Left cardiac atrium (tissue), 4 donors: ENCODE data around the gene ANGPTL7. TPM values are rescaled to one million over a fixed set of nuclear protein-coding genes. Genes with fewer than 3 reads are reported as not detected.
"Not testable (repeated sequence)": the region's sequence is repeated elsewhere in the genome, so short reads cannot be mapped to it uniquely, and the experiment has no call there.

Source experiments
- ATAC-seq, 2 donors: fragments of 200-7000 bp; cut with Tn5 transposase; one replicate each; pipeline ENCODE4 v1.9.1; 2020; ENCODE audit warnings: mild to moderate bottlenecking in 2 of 2, moderate library complexity in 2 of 2
- DNase-seq: peaks from one replicate; pipeline ENCODE4 v3.0.0-alpha.2; 2020
- intact Hi-C, 2 donors: fragments of 100-400 bp; cut with DNase I; formaldehyde crosslinking; loops; one replicate each; pipeline versions ENCODE4 v1.14.1 to v1.15.1; 2022 to 2023
- long read RNA-seq: library from polyadenylated mRNA; unstranded; transcript quantifications from one replicate; pipeline ENCODE4 v2.0.0, GENCODE V29; 2021
- total RNA-seq, 2 donors: library from RNA; stranded (reverse); fragmentation: NEBNext Ultra II Directional; extraction: Animal tissue kit (Norgen Biotek cat#: 25700); gene quantifications; one replicate each; pipeline ENCODE4 v1.2.1, GENCODE V29; 2021
- donor health status: DM: no; HTN: yes; CAD: no.
- donor health status: DM: no; HTN: yes; CAD: no; lungs with severe emphysema.
- donor health status: DM: yes; HTN: yes; CAD: no.
- donor health status: Dilated cardiomyopathy.

Gene ANGPTL7
- total RNA-seq: 1 to 10 TPM in 1 of 2 donors, under 1 TPM in 1; 0.39 to 3.0 TPM
- long read RNA-seq: 0 reads

DNA sequence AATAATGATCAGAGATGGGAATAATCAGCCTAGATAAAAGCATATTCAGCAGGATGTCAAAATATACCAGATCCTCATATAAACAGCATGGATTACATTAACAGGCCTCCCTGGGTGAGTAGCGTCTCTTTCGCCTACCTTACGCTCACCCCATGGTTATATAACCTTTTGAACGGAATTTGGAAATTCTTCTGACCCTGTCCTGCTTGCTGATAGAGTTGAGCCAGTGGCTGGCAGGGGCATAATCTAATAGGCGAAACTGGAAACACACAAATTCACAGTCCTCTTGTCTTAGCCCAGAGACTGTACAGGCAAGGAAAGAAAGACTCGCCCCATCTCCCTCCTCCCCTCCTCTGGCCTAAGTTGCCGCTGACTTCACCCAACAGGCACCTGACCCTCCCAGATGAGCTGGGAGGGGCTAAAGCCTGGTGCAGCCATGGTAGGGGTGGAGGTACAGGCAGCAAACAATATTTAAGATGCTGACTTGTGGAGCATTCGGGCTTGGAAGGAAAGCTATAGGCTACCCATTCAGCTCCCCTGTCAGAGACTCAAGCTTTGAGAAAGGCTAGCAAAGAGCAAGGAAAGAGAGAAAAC lies at the start of gene ANGPTL7:
TSS of gene ANGPTL7 (plus strand) at position 498 of the 594 bp plus-strand sequence. CDS start 225 bp downstream, outside the sequence.
- DNase-seq (no peak), ATAC-seq (peak; percentile 77 to 91)
- intact Hi-C loops: no loop called here

DNA sequence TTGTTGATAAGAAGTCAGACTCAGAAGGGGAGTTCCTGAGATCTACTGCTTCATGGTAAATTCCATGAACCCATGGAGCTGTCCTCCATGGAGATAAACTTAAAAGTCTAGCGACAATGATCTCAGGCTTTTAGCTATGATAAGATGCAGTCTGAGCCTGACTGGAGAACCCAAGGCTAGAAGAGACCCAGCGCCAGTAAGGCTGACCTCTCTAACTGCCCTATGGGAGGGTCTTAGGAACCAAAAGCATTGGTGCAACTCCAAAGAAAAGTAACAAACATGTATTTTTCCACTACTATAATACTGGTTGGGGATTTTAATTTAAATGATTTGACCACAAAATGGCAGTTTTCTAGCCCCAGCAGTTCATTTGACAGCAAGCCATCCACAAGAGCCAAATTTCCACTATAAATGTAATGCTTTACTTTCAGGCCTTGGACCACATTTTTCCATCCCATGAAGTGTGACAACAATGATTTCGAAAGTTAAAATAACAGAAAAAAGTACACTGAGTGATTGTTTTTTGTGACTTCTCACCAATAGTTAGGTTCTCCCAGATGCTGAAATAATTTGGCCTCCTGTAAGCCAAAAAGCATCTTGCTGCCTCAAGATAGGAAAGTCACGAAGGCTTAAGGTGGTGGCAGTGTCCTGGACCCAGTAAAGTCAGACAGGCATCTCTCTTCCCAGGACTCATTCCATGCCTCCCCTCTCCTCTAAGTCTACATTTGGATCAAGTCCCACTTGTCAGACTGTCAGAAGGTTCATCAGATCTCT lies 46.4 kb upstream of the ANGPTL7 start:
- no peak for ATAC-seq
- no peak for DNase-seq
- intact Hi-C loops: no loop called here

DNA sequence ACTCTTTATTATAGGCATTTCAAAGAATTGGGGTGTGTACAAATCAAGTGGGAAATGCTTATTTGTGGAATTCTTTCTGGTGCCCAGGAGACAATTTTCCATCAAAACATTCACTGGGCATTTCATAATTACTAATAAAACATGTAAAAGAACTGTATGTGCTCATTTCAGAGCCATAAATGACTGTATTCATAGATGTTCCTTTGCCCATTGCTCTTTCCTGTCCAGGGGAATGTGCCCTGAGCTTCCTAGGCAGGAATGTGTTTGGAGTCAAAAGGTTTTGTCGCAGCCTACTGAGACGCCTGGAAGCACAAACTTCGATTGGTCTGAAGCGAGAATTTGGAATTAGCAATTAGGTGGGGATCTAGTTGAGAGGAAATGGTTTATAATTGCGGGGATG lies 45.8 kb upstream of the ANGPTL7 start:
- intact Hi-C loops: no loop called here
- DNase-seq (no peak), ATAC-seq (no peak)

DNA sequence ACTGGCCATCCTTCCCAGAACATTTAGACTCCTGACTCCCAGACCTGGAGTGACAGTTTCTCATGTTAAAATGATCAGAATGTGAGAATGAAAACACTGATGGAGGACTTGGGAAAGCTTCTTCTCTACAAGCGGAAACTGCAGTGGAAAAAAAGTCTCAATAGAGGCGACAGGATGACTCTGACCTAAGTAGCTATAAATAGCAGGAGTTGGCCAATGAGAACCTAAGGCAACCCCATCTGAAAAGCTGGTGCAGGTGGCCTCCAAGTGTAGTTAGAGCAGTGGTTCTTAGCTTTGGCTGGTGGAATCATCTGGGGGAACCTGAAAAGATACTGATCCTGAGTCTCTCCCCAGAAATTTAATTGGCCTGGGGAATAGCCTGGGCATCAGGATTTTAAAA lies 45.2 kb upstream of the ANGPTL7 start:
- intact Hi-C loops: no loop called here
- DNase-seq (no peak), ATAC-seq (peak; percentile 61 to 69)

DNA sequence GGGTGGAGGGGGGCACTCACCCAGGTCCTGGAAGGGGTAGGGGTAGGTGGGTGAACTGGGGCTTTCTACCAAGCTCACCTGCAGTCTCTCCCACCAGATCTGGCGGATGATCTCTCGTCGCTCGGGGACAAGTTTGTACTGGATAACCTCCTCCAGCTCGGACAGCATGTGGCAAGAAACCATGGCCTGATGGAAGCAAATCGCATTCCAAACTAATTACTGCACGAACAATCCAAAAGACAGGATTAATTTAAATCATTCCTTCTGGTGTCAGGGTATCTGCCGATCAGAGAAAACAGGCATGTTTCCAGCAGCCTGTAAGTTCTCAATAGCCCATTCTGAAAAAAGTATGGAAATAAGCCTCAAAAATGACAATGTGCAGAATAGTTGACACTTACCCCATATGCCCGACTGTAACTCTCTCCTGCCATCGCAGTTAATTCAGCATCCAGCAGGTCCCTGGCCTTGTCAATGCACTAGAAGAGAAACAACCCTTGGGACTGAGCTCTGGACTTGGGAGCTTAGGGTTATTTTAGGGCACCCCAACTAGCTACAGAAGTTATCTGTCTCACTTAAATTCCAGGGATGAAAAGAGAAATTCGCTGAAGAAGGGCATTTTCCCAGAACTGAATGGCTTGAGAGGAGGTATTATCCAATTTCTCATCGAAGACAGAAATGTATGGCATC lies 44.4 kb upstream of the ANGPTL7 start:
- intact Hi-C loops: no loop called here
- no peak for ATAC-seq
- no peak for DNase-seq

GRCh38 chr1:11145741-11146140 lies 43.4 kb upstream of the ANGPTL7 start:
- ATAC-seq (no peak), DNase-seq (no peak)
- intact Hi-C loops: no loop called here

GRCh38 chr1:11147197-11147770 lies 41.9 kb upstream of the ANGPTL7 start:
- ATAC-seq (no peak), DNase-seq (no peak)
- intact Hi-C loops: no loop called here

GRCh38 chr1:11150326-11150725 lies 38.8 kb upstream of the ANGPTL7 start:
- DNase-seq (no peak), ATAC-seq (peak; percentile 23 to 27)
- intact Hi-C loops: no loop called here

DNA sequence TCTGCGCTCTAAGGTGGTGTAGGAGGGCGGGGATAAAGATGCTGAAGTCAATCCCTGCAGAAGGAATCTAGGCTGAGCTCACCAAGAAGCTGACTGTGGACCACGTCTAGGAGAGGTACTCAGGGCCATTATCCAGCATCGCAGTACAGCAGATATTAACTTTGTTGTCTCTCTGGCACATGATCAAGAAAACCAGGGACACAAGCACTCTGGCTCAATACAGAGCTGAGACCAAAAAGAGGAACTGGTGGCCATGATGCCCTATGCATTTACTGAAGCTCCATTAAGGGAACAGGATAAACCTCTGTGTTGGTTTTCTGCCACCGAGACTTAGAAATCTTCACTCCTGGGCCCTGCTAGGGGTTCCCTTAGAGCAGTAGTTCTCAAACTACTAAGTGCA lies 38.0 kb upstream of the ANGPTL7 start:
- no peak for DNase-seq
- intact Hi-C loops: no loop called here
- ATAC-seq: peak; percentile 11 to 15

- ATAC-seq (peak; percentile 39 to 69), DNase-seq (no peak)
- intact Hi-C loops: no loop called here
Observed at GRCh38 chr1:11151826-11152612, 37.1 kb upstream of the ANGPTL7 start.

DNA sequence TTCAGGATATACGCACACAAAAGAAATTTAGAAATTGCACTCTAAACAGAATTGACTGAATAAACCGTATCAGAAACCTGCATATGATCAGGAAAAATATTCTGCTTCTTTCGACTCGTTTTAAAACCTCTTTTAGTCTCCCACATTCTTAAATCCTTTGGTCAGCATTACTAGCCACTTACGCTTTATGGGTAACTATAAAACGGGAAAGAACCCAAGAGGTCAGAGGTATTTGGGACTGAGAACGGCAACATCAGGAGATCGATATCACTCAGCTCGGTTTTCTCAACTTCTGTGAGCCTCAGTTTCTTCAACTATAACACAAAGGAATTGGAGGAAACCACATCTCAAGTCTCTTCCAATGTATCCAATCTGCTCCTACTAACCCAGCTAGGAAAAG lies 36.4 kb upstream of the ANGPTL7 start:
- DNase-seq (no peak), ATAC-seq (no peak)
- intact Hi-C loops: no loop called here

DNA sequence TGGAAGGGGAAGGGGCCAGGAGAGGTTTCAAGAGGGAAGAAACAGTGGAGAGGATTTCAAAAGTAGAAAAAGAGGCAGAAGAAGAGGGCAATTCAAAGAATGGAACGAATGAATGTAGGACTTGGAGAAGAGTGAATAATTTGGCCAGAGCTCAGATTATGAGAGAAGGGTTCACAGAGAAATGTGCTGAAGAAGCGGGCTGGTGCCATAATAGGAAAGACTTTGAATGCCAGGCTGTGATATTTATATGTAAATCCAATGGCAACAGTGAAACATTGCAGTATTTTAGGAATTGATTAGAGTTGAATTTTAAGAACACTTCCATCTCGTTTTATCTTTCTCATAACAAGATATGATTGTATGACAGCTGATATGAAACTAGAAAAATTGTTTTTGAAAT lies 36.0 kb upstream of the ANGPTL7 start:
- no peak for ATAC-seq
- intact Hi-C loops: no loop called here
- DNase-seq: no peak

DNA sequence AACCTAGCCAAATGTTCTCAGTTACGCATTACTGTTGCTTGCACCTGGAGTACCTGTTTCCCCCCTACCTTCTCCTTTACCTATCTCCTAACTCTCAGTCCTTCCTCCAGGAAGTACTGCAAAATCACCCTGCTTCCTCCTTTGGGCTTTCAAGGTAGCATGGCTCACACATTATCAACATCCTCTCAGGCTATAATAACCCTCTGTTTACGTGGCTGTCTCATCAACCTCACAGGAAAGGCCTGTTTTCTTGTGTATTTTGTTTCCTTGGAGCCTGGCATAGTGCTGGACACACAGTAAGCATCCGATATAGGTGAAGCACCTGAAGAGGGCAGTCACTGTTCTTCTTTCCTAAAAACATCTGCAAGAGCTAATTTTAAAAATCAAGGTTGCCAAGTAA lies 32.7 kb upstream of the ANGPTL7 start:
- intact Hi-C loops: no loop called here
- ATAC-seq (no peak), DNase-seq (no peak)

- intact Hi-C loops: no loop called here
- DNase-seq (no peak), ATAC-seq (no peak)
Observed at GRCh38 chr1:11156963-11157362, 32.2 kb upstream of the ANGPTL7 start.

DNA sequence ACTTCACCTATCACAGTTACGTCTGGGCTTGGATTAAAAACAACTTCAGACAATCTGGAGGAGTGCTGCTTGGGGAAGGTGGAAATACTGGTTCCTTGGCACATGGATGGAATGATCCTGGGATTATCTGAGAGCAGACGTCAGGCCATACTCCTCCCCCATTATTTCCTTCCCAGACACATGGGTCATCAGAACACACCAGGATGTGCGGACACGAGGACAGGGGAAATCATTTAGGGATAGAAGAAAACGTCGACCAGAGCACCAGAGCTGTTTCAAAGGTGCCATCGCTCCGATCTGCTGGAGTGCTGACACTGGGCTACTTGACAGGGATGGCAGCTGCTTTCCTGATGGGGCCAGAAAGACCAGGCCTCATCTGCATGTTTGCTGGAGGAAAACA lies 31.8 kb upstream of the ANGPTL7 start:
- ATAC-seq (peak; percentile 51 to 88), DNase-seq (peak; percentile 23)
- intact Hi-C loops: no loop called here

GRCh38 chr1:11157867-11158266 lies 31.3 kb upstream of the ANGPTL7 start:
- intact Hi-C loops: no loop called here
- DNase-seq (peak; percentile 25), ATAC-seq (peak; percentile 85 to 91)

GRCh38 chr1:11158291-11158690 lies 30.9 kb upstream of the ANGPTL7 start:
- no peak for DNase-seq
- ATAC-seq: peak; percentile 15 to 50
- intact Hi-C loops: no loop called here

- intact Hi-C loops: no loop called here
- DNase-seq (no peak), ATAC-seq (peak in 1 of 2 donors; percentile 87)
Observed at GRCh38 chr1:11158720-11159321, 30.3 kb upstream of the ANGPTL7 start.

- ATAC-seq, intact Hi-C loops: not testable (repeated sequence)
Observed at GRCh38 chr1:11162752-11163151, 26.4 kb upstream of the ANGPTL7 start.

More at GRCh38 chr1:11162752-11163151, 26.4 kb upstream of the ANGPTL7 start:
- DNase-seq: not testable (repeated sequence)
